ENCODE results near the gene MAP4.

DNA sequence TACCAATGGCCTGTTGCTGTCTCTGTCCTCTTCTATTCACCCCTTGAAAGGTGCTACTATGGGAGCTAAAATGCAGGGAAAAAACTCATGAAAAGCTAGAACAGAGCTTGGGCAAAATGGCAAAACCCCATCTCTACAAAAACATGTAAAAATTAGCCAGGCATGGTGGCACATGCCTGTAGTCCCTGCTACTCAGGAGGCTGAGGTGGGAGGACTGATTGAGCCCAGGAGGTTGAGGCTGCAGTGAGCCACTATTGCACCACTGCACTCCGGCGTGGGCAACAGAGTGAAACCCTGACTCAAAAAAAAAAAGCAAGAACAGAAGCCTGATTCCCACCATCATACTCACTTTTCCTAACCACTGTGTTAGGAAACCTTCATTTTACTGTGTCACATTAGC lies 1.9 kb downstream of the MAP4 start:
- TF ChIP-seq CTCF (IDR thresholded peaks at IDR 0.05; ENCODE audit: insufficient read depth, low read depth, low read length) (no peak), EZH2 (IDR thresholded peaks at IDR 0.05; ENCODE audit: insufficient read depth, low read length) (no peak)

All from astrocyte (in vitro differentiated cells and primary cell).